Stomach (tissue), 4 donors: Measurements from ENCODE around the gene ATP1A1.

ENCODE experiments used
- CTCF ChIP-seq, 7 experiments: fragments of 450-650 bp in 4 of 7; fragments of 200-600 bp in 3 of 7; sonication (generic) in 3 of 7; IDR thresholded peaks; one replicate each; pipeline ENCODE4 v1.5.1; 2016 to 2019; ENCODE audit warnings: antibody characterized with exemption in 7 of 7, control low read depth in 2 of 7, mild to moderate bottlenecking in 1 of 7
- EP300 ChIP-seq: sonication (generic); formaldehyde crosslinking; IDR thresholded peaks from one replicate; pipeline ENCODE4 v1.6.1; 2017; ENCODE audit warnings: antibody characterized with exemption

- no peak for TF ChIP-seq CTCF (IDR thresholded peaks at IDR 0.05)
- TF ChIP-seq EP300, result no peak
Measured at GRCh38 chr1:116376729-116377086, 3.7 kb downstream of the ATP1A1 start.
